ENCODE data around the gene NUPR2. TPM values are rescaled to one million over a fixed set of nuclear protein-coding genes. Genes with fewer than 3 reads are reported as not detected.
A peak's percentile ranks its signal among the peaks of the same experiment; 100 is the strongest.

NUPR2 gene
- total and polyA plus RNA-seq, 2 of the 8 experiments (the other 6 are each of a cell fraction or from before 2014, with no cell fraction given): not detected

- TF ChIP-seq CHD7 (IDR thresholded peaks at IDR 0.05; ENCODE audit: insufficient replicate concordance, low read length) (no peak), POLR2A (IDR thresholded peaks at IDR 0.05; ENCODE audit: control extremely low read depth in 1 of 2, low read depth in 2 of 2, low read length in 2 of 2) (0 out of 3 replicates have a peak, but pooled peaks of 1 of the 2 experiments have one; percentile 17), GABPA (IDR thresholded peaks at IDR 0.05; ENCODE audit: borderline replicate concordance, insufficient read depth, low read length) (no peak), BACH1 (IDR thresholded peaks at IDR 0.05; ENCODE audit: low read length) (no peak)
Measured at GRCh38 chr7:56092789-56093531, 23.3 kb downstream of the NUPR2 start, which contains the start of gene PHKG1 (continued).

All from H1 (cell line).